Measurements from ENCODE around the gene NDUFB3. TPM values are rescaled to one million over a fixed set of nuclear protein-coding genes. Genes with fewer than 3 reads are reported as not detected.
"Not testable (repeated sequence)": the region's sequence is repeated elsewhere in the genome, so short reads cannot be mapped to it uniquely, and the experiment has no call there.

Gene NDUFB3
- total RNA-seq, 1 donor from 2014 or later, result 29.4 TPM

- no peak for DNase-seq (ENCODE audit: low spot score)
Measured at GRCh38 chr2:201090574-201090973, 18.8 kb downstream of the NDUFB3 start.

- DNase-seq (ENCODE audit: low spot score), result no peak
Measured at GRCh38 chr2:201093573-201093972, 21.8 kb downstream of the NDUFB3 start.

GRCh38 chr2:201100497-201100896 lies 28.7 kb downstream of the NDUFB3 start:
- DNase-seq (ENCODE audit: low spot score), result no peak

DNA sequence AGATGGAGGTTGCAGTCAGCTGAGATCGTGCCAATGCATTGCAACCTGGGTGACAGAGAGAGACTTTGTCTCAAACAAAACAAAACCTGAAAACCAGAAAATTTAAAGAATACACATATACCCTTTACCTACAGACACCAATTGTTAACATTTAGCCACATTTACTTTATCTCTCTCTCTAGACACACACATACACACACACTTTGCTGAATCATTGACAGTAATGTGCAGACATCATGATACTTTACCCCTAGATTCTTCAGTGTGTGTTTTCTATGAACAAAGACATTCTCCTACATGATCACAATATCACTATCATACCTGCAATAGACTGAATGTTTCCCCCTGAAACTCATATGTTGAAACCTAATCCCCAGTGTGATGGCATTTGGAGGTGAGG lies 34.0 kb downstream of the NDUFB3 start:
- no peak for DNase-seq (ENCODE audit: low spot score)

DNA sequence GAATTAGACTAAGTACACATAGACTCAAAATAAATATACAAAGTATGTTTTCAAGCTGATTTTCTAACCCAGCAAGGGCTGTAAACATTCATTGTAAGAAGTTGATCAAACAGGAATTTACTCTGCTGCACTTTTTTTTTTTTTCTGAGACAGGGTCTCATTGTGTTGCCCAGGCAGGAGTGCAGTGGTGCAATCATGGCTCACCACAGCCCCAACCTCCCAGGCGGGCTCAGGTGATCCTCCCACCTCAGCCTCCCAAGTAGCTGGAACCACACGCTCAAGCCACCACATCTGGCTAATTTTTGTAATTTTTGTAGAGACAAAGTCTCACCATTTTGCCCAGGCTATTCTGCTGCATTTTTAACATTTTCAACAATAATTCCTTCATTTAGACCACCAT lies 35.8 kb downstream of the NDUFB3 start:
- DNase-seq (ENCODE audit: low spot score), result no peak

GRCh38 chr2:201108341-201108740 lies 36.5 kb downstream of the NDUFB3 start:
- DNase-seq (ENCODE audit: low spot score), result no peak

- DNase-seq (ENCODE audit: low spot score), result no peak
Measured at GRCh38 chr2:201109186-201109585, 37.4 kb downstream of the NDUFB3 start.

DNA sequence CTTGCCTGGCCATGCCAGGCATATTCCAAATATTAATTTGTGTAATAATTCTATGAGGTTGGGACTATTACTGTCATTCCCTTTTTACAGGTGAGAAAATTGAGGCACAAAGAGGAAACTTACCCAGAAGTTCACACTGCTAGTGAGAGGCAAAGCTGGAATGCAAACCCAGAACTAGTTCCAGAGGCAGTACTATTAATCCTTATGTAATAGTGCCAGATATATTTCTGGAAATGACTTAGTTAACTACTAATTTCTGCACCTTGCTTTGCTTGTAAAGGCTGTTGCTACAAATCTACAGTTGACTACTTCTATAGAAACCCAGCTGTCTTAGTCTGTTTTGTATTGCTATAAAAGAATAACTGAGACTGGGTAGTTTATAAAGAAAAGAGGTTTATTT lies 38.8 kb downstream of the NDUFB3 start:
- no peak for DNase-seq (ENCODE audit: low spot score)

DNA sequence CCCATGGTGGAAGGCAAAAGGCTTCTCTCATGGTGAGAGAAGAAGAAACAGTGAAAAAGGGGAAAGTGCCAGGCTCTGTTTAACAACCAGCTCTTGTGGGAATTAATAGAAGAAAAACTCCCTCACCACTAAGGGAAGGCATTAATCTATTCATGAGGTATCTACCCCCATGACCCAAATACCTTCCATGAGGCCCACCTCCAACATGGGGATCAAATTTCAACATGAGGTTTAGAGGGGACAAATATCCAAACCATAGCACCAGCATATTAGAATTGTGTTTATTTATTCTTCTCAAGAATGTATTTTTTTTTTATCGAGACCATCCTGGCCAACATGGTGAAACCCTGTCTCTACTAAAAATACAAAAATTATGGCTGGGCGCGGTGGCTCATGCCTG lies 39.3 kb downstream of the NDUFB3 start:
- DNase-seq (ENCODE audit: low spot score), result no peak

GRCh38 chr2:201114350-201114749 lies 42.5 kb downstream of the NDUFB3 start:
- DNase-seq (ENCODE audit: low spot score), result no peak

GRCh38 chr2:201114846-201115245 lies 43.0 kb downstream of the NDUFB3 start:
- DNase-seq (ENCODE audit: low spot score), result no peak

DNA sequence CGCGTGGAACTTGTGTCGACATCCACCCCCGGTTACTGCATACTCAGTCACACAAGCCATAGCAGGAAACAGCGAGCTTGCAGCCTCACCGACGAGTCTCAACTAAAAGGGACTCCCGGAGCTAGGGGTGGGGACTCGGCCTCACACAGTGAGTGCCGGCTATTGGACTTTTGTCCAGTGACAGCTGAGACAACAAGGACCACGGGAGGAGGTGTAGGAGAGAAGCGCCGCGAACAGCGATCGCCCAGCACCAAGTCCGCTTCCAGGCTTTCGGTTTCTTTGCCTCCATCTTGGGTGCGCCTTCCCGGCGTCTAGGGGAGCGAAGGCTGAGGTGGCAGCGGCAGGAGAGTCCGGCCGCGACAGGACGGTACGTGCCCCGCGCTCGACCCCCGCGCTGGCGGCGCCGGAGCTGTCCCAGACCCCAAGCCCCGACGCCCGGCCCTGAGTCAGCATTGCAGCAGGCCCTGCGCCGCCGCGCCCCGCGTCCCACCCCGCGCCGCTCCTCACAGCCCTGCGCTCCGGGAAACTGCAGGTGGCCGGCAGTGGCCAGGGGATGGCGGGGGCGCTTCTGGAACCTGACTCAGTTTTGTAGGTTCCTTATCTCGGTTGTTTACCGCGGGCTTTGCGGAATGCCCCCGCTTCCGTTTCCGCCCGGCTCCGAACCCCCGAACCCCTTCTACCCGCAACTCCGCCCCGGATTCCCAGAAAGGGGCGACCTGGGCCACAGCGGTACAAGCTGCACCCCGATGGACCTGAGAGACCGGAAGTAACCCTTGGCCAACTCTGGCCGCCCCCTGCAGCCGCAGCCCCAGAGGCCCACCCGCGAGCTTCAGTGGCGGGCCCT lies 44.5 kb downstream of the NDUFB3 start, which contains the start of gene CFLAR:
Gene CFLAR (plus strand): TSS at position 50 of the 844 bp plus-strand sequence. CDS start 13,702 bp downstream, outside the sequence.
- peak; percentile 76 for DNase-seq (ENCODE audit: low spot score)

DNA sequence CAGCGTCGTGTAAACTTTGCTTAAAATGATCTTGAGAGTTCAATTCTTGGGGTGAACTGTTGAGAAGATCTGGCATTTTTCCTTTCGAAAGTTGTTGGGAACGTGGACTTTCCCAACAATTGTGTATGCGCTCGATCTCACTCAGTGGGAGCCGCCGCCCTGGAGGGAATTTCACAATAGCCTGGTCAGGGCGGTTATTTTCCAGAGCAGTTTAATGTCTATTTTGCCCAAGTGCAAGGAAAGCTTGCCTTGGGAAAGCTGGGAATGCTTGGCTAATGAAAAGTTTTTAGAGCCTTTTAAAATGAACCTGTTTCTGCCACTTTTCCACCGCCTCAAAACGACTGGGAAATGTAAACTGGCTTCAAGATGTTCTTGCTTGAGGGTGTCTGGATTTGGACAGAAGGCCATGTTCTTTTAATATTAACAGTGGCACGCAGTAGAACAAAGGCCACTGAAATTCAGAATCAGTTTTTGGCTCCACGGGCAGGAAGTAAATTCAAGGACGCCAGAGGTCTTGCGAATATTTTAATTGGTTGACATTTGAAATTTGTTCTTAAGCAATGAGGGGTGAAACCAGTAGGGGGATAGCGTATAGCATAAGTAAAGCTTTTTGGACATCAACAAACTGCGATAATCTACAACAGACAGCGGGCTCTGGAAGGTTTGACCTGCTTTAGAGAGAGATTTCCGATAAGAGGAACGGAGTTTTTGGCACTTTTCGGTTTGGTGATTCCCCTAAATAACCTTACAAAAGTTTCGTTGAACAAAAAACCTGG lies 45.3 kb downstream of the NDUFB3 start:
- DNase-seq (ENCODE audit: low spot score), result peak; percentile 68

DNA sequence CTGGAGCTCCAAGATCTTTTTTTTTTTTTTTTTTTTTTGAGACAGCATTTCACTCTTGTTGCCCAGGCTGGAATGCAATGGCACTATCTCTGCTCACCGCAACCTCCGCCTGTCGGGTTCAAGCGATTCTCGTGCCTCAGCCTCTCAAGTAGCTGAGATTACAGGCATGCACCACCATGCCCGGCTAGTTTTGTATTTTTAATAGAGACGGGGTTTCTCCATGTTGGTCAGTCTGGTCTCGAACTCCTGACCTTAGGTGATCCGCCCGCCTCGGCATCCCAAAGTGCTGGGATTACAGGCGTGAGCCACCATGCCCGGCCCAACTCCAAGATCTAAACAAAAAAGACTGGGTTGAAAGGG lies 45.9 kb downstream of the NDUFB3 start:
- DNase-seq (ENCODE audit: low spot score), result not testable (repeated sequence)

DNA sequence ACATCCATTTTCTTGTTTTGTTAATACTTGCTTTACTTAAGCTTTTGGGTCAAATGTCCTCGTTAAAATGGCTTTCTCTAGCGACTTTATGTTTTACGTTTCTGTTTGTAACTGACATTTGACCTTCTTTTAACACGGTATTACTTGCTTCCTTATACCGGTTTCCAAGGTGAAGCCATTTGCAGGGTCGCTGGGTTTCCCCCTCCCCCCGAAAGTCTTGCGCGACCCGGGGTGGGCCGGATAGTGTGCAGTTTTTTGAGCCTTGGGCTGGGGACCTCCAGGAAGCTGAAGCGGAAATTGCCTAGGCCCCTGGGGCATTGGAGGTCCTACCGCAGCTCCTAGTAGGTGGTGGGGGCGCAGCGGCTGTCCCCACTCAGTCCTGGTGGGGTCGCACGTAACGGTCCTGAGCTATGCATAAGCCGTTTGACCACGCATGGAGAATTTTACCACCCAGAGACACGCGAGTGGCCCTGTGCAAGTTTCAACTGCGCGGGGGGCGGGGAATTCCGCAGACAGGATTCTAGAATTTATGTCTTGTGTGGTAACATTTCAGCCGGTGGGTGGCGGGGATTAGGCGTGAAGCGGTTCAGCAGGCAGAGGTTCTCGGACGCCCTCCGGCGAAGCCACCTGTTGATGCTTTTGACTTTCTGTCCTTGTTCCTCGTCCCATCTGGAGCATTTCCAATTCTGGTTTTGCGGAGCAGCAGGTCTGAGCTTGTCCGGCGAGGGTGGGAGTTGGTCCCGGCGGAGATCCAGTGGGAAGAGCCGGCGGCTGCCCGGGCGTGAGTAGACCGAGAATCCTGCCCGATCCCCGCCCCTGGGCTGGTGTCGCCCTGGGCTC lies 46.5 kb downstream of the NDUFB3 start:
- DNase-seq (ENCODE audit: low spot score), result peak; percentile 82

GRCh38 chr2:201118961-201119854 lies 47.4 kb downstream of the NDUFB3 start:
- peak; percentile 40 for DNase-seq (ENCODE audit: low spot score)

DNA sequence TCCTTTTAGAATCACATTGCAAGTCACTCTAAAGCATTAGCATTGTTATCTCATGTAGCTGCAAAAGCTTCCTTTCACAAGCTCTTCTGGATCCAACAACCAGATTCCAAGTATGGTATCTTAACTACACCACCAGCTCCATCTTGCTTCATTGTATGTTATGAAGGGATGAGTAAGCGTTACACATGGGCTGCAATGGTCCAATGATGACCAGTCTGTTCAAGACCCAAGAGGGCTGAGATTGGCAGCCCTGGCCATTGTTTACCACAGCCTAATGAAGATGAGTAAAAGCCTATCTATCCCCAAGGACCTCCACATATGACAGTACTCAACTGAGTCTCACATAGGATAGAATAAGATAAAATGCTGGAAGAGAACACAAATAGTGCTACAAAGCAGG lies 50.5 kb downstream of the NDUFB3 start:
- DNase-seq (ENCODE audit: low spot score), result no peak

GRCh38 chr2:201126308-201127151 lies 54.7 kb downstream of the NDUFB3 start:
- DNase-seq (ENCODE audit: low spot score), result peak; percentile 50

GRCh38 chr2:201127152-201127511 lies 55.3 kb downstream of the NDUFB3 start:
- no peak for DNase-seq (ENCODE audit: low spot score)

GRCh38 chr2:201127570-201127969 lies 55.8 kb downstream of the NDUFB3 start:
- DNase-seq (ENCODE audit: low spot score), result no peak

All from umbilical cord (tissue), 2 donors.